Neuron (in vitro differentiated cells): Measurements from ENCODE around the gene ANKRD30B.
"Not testable (repeated sequence)": the region's sequence is repeated elsewhere in the genome, so short reads cannot be mapped to it uniquely, and the experiment has no call there.

Experiments used
- H2AFZ ChIP-seq: one replicate; pipeline ENCODE4 v1.6.1; 2013; ENCODE audit warnings: low read depth, mild to moderate bottlenecking, inconsistent platforms, low read length, moderate library complexity
- H3K27me3 ChIP-seq: one replicate; pipeline ENCODE4 v1.6.1; 2013; ENCODE audit warnings: low read length; ENCODE audit not compliant: insufficient read depth
- H3K36me3 ChIP-seq: one replicate; pipeline ENCODE4 v1.6.1; 2013; ENCODE audit warnings: low read length; ENCODE audit not compliant: insufficient read depth
- H3K4me1 ChIP-seq: one replicate; pipeline ENCODE4 v1.6.1; 2013; ENCODE audit warnings: low read length; ENCODE audit not compliant: insufficient read depth
- H3K4me3 ChIP-seq: 2 replicates; pipeline ENCODE4 v1.5.1; 2013; ENCODE audit warnings: mild to moderate bottlenecking, low read length, moderate library complexity
- H3K9me3 ChIP-seq: one replicate; pipeline ENCODE4 v1.6.1; 2013; ENCODE audit warnings: low read length

Gene ANKRD30B

GRCh38 chr18:14868825-14869224, 120.9 kb downstream of the ANKRD30B start:
- not testable (repeated sequence) for H3K4me3 ChIP-seq, H3K36me3 ChIP-seq, H3K27me3 ChIP-seq, H3K9me3 ChIP-seq, H2AFZ ChIP-seq, H3K4me1 ChIP-seq

GRCh38 chr18:14878826-14879225, 130.9 kb downstream of the ANKRD30B start:
- not testable (repeated sequence) for H3K4me1 ChIP-seq, H3K27me3 ChIP-seq, H3K36me3 ChIP-seq, H3K4me3 ChIP-seq, H2AFZ ChIP-seq, H3K9me3 ChIP-seq

GRCh38 chr18:14900435-14900834, 152.5 kb downstream of the ANKRD30B start:
- Histone ChIP-seq H3K4me1 (no peaks in the 10 kb centered on the region), H3K9me3 (no peaks in the 10 kb centered on the region), H3K27me3 (no peaks in the 10 kb centered on the region), H2AFZ (no peak overlapping the region), H3K4me3 (no peak overlapping the region), H3K36me3 (no peaks in the 10 kb centered on the region)
